ENCODE results near the gene FUT1.

FUT1 gene

GRCh38 chr19:48741129-48741999 is 11.1 kb downstream of the FUT1 start:
- DNase-seq (ENCODE audit: low spot score) = peak; percentile 88

- DNase-seq (ENCODE audit: low spot score) = no peak
Observed at GRCh38 chr19:48740164-48740972, 12.1 kb downstream of the FUT1 start, which contains the start of gene RASIP1. Gene RASIP1 (minus strand): TSS chr19:48740610. CDS start chr19:48740282, 328 bp downstream.

- no peak for DNase-seq (ENCODE audit: low spot score)
Observed at GRCh38 chr19:48739404-48740163, 12.9 kb downstream of the FUT1 start.

GRCh38 chr19:48738557-48739403 is 13.7 kb downstream of the FUT1 start:
- DNase-seq (ENCODE audit: low spot score) = peak; percentile 92

- no peak for DNase-seq (ENCODE audit: low spot score)
Observed at GRCh38 chr19:48737360-48737998, 15.0 kb downstream of the FUT1 start.

- DNase-seq (ENCODE audit: low spot score) = no peak
Observed at GRCh38 chr19:48735031-48735615, 17.3 kb downstream of the FUT1 start.

GRCh38 chr19:48734625-48735024 is 17.8 kb downstream of the FUT1 start:
- DNase-seq (ENCODE audit: low spot score) = no peak

- DNase-seq (ENCODE audit: low spot score) = no peak
Observed at GRCh38 chr19:48731452-48731851, 21.0 kb downstream of the FUT1 start.

GRCh38 chr19:48728911-48729664 is 23.4 kb downstream of the FUT1 start:
- DNase-seq (ENCODE audit: low spot score) = no peak

GRCh38 chr19:48726556-48726955 is 25.9 kb downstream of the FUT1 start:
- DNase-seq (ENCODE audit: low spot score) = no peak

- DNase-seq (ENCODE audit: low spot score) = peak; percentile 59
Observed at GRCh38 chr19:48724796-48725753, 27.4 kb downstream of the FUT1 start.

- no peak for DNase-seq (ENCODE audit: low spot score)
Observed at GRCh38 chr19:48722196-48722708, 30.2 kb downstream of the FUT1 start.

GRCh38 chr19:48720613-48721296 is 31.7 kb downstream of the FUT1 start:
- peak; percentile 95 for DNase-seq (ENCODE audit: low spot score)

- no peak for DNase-seq (ENCODE audit: low spot score)
Observed at GRCh38 chr19:48720251-48720612, 32.2 kb downstream of the FUT1 start.

GRCh38 chr19:48719263-48720171 is 32.9 kb downstream of the FUT1 start, which contains the start of gene MAMSTR:
Gene MAMSTR (minus strand): TSS chr19:48719725. CDS start chr19:48719031, 694 bp downstream.
- DNase-seq (ENCODE audit: low spot score) = no peak

- DNase-seq (ENCODE audit: low spot score) = no peak
Observed at GRCh38 chr19:48718711-48719231, 33.7 kb downstream of the FUT1 start.
